Mesenchymal stem cell (in vitro differentiated cells and primary cell): ENCODE results near the gene SRRM5.
A peak's percentile ranks its signal among the peaks of the same experiment; 100 is the strongest.

Source experiments
- DNase-seq: peaks from one replicate; pipeline ENCODE4 v3.0.0-alpha.2; 2013
- H2AFZ ChIP-seq: one replicate; pipeline ENCODE4 v1.6.1; 2013; ENCODE audit warnings: low read depth, mild to moderate bottlenecking, control low read depth, inconsistent platforms, low read length, moderate library complexity
- H2AK5ac ChIP-seq: 2 replicates; pipeline ENCODE4 v1.6.1; 2013; ENCODE audit warnings: low read length, moderate library complexity, mild to moderate bottlenecking, inconsistent platforms; ENCODE audit not compliant: severe bottlenecking
- H2BK120ac ChIP-seq: one replicate; pipeline ENCODE4 v1.6.1; 2013; ENCODE audit warnings: low read depth, mild to moderate bottlenecking, inconsistent platforms, low read length, moderate library complexity
- H2BK12ac ChIP-seq, 2 experiments: one replicate each; pipeline ENCODE4 v1.6.1; 2013; ENCODE audit warnings: inconsistent platforms in 2 of 2, low read length in 2 of 2, mild to moderate bottlenecking in 2 of 2, moderate library complexity in 2 of 2, control low read depth in 1 of 2
- H2BK15ac ChIP-seq: one replicate; pipeline ENCODE4 v1.6.1; 2013; ENCODE audit warnings: mild to moderate bottlenecking, low read depth, inconsistent platforms; ENCODE audit not compliant: poor library complexity, severe bottlenecking
- H2BK5ac ChIP-seq: 2 replicates; pipeline ENCODE4 v1.6.1; 2013; ENCODE audit warnings: low read depth, mild to moderate bottlenecking, low read length, control low read depth, inconsistent platforms; ENCODE audit not compliant: poor library complexity, severe bottlenecking
- H3K14ac ChIP-seq, 2 experiments: one replicate each; pipeline ENCODE4 v1.6.1; 2013; ENCODE audit warnings: inconsistent platforms in 2 of 2, low read length in 2 of 2, control low read depth in 1 of 2, mild to moderate bottlenecking in 1 of 2, moderate library complexity in 1 of 2
- H3K18ac ChIP-seq, 2 experiments: one replicate each; pipeline ENCODE4 v1.6.1; 2013; ENCODE audit warnings: inconsistent platforms in 2 of 2, low read length in 2 of 2, control low read depth in 1 of 2, low read depth in 1 of 2, mild to moderate bottlenecking in 1 of 2
- H3K23ac ChIP-seq, 2 experiments: one replicate each; pipeline ENCODE4 v1.6.1; 2013; ENCODE audit warnings: inconsistent platforms in 2 of 2, low read length in 2 of 2, mild to moderate bottlenecking in 2 of 2, moderate library complexity in 2 of 2, control low read depth in 1 of 2
- H3K27ac ChIP-seq: 2 replicates; pipeline ENCODE4 v1.5.1; 2013; ENCODE audit warnings: mild to moderate bottlenecking, moderate library complexity, low read length, control low read depth, inconsistent platforms; ENCODE audit not compliant: poor library complexity, severe bottlenecking
- H3K27me3 ChIP-seq, 2 experiments: 2 replicates each; pipeline versions ENCODE4 v1.6.1 to v1.7.0; 2013; ENCODE audit warnings: low read length in 2 of 2, mild to moderate bottlenecking in 2 of 2, moderate library complexity in 2 of 2, control low read depth in 1 of 2, inconsistent platforms in 1 of 2; ENCODE audit not compliant: control insufficient read depth in 1 of 2, insufficient read depth in 1 of 2
- H3K36me3 ChIP-seq, 2 experiments: 2 replicates each; pipeline versions ENCODE4 v1.6.1 to v1.7.0; 2013; ENCODE audit warnings: low read length in 2 of 2, control low read depth in 1 of 2, inconsistent platforms in 1 of 2, low read depth in 1 of 2, mild to moderate bottlenecking in 1 of 2; ENCODE audit not compliant: insufficient read depth in 2 of 2, control insufficient read depth in 1 of 2
- H3K4ac ChIP-seq, 2 experiments: one replicate each; pipeline ENCODE4 v1.6.1; 2013; ENCODE audit warnings: inconsistent platforms in 2 of 2, low read length in 2 of 2, mild to moderate bottlenecking in 2 of 2, moderate library complexity in 2 of 2, control low read depth in 1 of 2, low read depth in 1 of 2
- H3K4me1 ChIP-seq: 2 replicates; pipeline ENCODE4 v1.6.1; 2013; ENCODE audit warnings: low read depth, low read length, control low read depth; ENCODE audit not compliant: control insufficient read depth, insufficient read depth
- H3K4me2 ChIP-seq: 2 replicates; pipeline ENCODE4 v1.6.1; 2013; ENCODE audit warnings: low read length, mild to moderate bottlenecking, inconsistent platforms; ENCODE audit not compliant: poor library complexity, severe bottlenecking
- H3K4me3 ChIP-seq, 2 experiments: 2 replicates each; pipeline versions ENCODE4 v1.5.1 to v1.7.0; 2013; ENCODE audit warnings: low read length in 2 of 2, mild to moderate bottlenecking in 2 of 2, control low read depth in 1 of 2, low read depth in 1 of 2; ENCODE audit not compliant: insufficient read depth in 1 of 2
- H3K79me1 ChIP-seq: replicated peaks from 2 replicates; pipeline ENCODE4 v1.6.1; 2013; ENCODE audit warnings: mild to moderate bottlenecking, control low read depth, low read length, inconsistent platforms; ENCODE audit not compliant: poor library complexity, severe bottlenecking
- H3K9ac ChIP-seq: 2 replicates; pipeline ENCODE4 v1.7.0; 2013; ENCODE audit warnings: mild to moderate bottlenecking, low read length, moderate library complexity
- H3K9me3 ChIP-seq: 2 replicates; pipeline ENCODE4 v1.7.0; 2013; ENCODE audit warnings: mild to moderate bottlenecking, low read length; ENCODE audit not compliant: control insufficient read depth
- H4K8ac ChIP-seq: one replicate; pipeline ENCODE4 v1.6.1; 2013; ENCODE audit warnings: inconsistent platforms, mild to moderate bottlenecking, low read length, moderate library complexity
- H4K91ac ChIP-seq: one replicate; pipeline ENCODE4 v1.6.1; 2013; ENCODE audit warnings: mild to moderate bottlenecking, low read length, inconsistent platforms
- WGBS: methylation state at CpG from one replicate; pipeline ENCODE4 v1.1.7; 2013; ENCODE audit warnings: mixed read lengths; 5-methylcytosine and 5-hydroxymethylcytosine counted together

SRRM5 gene

DNA sequence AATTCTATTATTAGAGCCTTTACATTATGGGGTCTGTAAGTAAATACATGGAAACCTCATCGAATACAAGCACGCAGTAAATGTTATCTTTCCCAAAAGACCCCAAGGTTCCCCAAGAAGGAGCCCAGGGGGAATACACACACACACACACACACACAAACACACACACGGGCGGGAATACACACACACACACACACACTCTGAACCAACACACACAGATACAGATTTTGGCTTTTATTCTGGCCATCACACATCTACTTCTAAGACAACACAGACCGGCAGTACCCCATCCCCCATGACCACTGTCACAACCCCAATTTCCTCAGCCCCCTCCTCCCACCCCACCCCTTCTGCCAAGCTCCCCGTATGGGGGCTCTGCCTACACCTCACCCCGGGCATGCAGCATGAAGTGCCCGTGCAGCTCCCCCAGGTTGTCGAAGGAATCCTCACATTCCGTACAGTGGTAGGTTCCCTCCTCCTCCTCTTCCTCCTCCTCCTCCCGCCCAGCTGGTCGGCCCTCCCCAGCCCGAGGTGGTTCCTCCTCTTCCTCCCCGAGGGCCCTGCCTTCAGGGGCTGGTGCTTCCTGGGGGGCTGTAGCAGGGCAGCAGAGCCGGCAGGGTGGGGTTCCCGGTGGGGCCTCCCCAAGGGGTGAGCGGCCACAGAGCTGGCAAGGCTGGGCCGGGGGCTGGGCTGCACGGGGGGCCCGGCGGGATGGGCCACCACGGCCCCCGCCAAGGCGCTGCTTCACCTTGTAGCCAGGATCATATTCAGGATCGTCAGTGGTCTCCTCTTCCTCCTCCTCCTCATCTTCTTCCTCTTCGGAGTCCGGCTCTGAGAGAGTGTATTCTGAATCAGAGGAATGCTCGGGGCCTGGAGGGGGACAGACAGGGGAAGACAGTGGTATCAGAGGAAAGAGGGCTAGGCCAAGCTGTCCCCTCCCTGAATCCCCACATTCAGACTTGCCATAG, 4.4 kb upstream of the SRRM5 start:
- H3K14ac ChIP-seq, result no peak overlapping the region

DNA sequence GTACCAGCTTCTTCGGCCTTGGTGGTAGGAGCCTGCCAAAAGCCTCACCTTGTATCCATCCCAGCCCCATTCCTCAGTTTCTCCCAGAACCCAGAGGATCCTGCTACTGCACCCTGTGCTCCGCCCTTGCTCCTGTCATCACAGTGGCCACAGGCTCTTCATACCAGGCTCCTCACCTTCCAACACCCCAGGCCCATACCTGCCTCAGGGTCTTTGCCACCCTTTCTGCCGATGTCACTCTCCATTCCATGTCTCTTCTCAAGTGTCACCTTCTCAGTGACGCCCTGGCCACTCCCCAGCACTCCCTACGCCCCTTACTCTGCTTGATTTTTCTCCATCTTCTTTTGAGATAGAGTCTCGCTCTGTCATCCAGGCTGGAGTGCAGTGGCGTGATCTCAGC, 2.0 kb upstream of the SRRM5 start:
- no peak for DNase-seq
- WGBS, result 83% methylated on average over 7 of the region's 7 CpGs
- H4K91ac ChIP-seq, result no peak overlapping the region
- H3K23ac ChIP-seq, result no peak overlapping the region
- no peaks in the 10 kb centered on the region for H3K27me3 ChIP-seq
- H3K14ac ChIP-seq, result no peak overlapping the region
- H2BK15ac ChIP-seq, result no peak overlapping the region
- no peak overlapping the region for H3K4me2 ChIP-seq
- no peak overlapping the region for H3K18ac ChIP-seq
- no peak overlapping the region for H3K27ac ChIP-seq
- no peak overlapping the region for H3K9ac ChIP-seq
- H3K4me3 ChIP-seq, result no peak overlapping the region
- H4K8ac ChIP-seq, result no peak overlapping the region
- no peak overlapping the region for H2AFZ ChIP-seq
- H3K9me3 ChIP-seq, result no peaks in the 10 kb centered on the region
- peaks cover 56% of the 10 kb centered on the region for H3K79me1 ChIP-seq
- H3K4ac ChIP-seq, result peak overlapping the region in 1 of 2 experiments; percentile 53
- H3K36me3 ChIP-seq, result peaks cover 47 to 62% of the 10 kb centered on the region in 2 experiments
- H2BK12ac ChIP-seq, result peak overlapping the region in 1 of 2 experiments; percentile 12
- no peak overlapping the region for H2BK5ac ChIP-seq
- peak overlapping the region; percentile 24 for H2AK5ac ChIP-seq
- H2BK120ac ChIP-seq, result no peak overlapping the region
- peaks cover 9% of the 10 kb centered on the region for H3K4me1 ChIP-seq

More for the DNA sequence above, 4.4 kb upstream of the SRRM5 start:
- Histone ChIP-seq H3K18ac (no peak overlapping the region), H3K79me1 (peaks cover 49% of the 10 kb centered on the region), H2BK5ac (no peak overlapping the region), H2AK5ac (no peak overlapping the region), H3K4me2 (no peak overlapping the region), H4K8ac (no peak overlapping the region), H2AFZ (no peak overlapping the region), H4K91ac (no peak overlapping the region), H3K27ac (no peak overlapping the region), H2BK120ac (no peak overlapping the region), H2BK15ac (no peak overlapping the region), H3K4me3 (no peak overlapping the region), H3K23ac (no peak overlapping the region), H3K4me1 (peaks cover 9% of the 10 kb centered on the region), H3K9me3 (no peaks in the 10 kb centered on the region), H3K9ac (no peak overlapping the region), H3K4ac (no peak overlapping the region), H2BK12ac (no peak overlapping the region), H3K27me3 (no peaks in the 10 kb centered on the region), H3K36me3 (peaks cover 32 to 45% of the 10 kb centered on the region in 2 experiments)
- 93% methylated on average over 21 of the region's 28 CpGs for WGBS
- no peak for DNase-seq

GRCh38 chr19:43610493-43610892, 1.4 kb upstream of the SRRM5 start:
- Histone ChIP-seq H2BK12ac (no peak overlapping the region), H3K14ac (no peak overlapping the region), H2AFZ (no peak overlapping the region), H2BK5ac (no peak overlapping the region), H2AK5ac (no peak overlapping the region), H3K4me1 (peaks cover 9% of the 10 kb centered on the region), H3K9ac (no peak overlapping the region), H4K91ac (no peak overlapping the region), H3K4ac (no peak overlapping the region), H4K8ac (no peak overlapping the region), H3K36me3 (peaks cover 47 to 61% of the 10 kb centered on the region in 2 experiments), H3K27me3 (no peaks in the 10 kb centered on the region), H2BK15ac (no peak overlapping the region), H3K4me3 (no peak overlapping the region), H3K23ac (no peak overlapping the region), H3K9me3 (no peaks in the 10 kb centered on the region), H3K79me1 (peaks cover 57% of the 10 kb centered on the region), H3K4me2 (no peak overlapping the region), H2BK120ac (no peak overlapping the region), H3K27ac (peak overlapping the region; percentile 13), H3K18ac (no peak overlapping the region)
- WGBS, result 40% methylated on average over 3 of the region's 3 CpGs
- peak; percentile 60 for DNase-seq

- H3K23ac ChIP-seq, result no peak overlapping the region
- H3K36me3 ChIP-seq, result peaks cover 36 to 47% of the 10 kb centered on the region in 2 experiments
- no peaks in the 10 kb centered on the region for H3K27me3 ChIP-seq
- H3K14ac ChIP-seq, result no peak overlapping the region
- no peak overlapping the region for H4K91ac ChIP-seq
- no peak overlapping the region for H2AK5ac ChIP-seq
- 99% methylated on average over 12 of the region's 12 CpGs for WGBS
- H3K18ac ChIP-seq, result no peak overlapping the region
- H3K4ac ChIP-seq, result no peak overlapping the region
- H3K9me3 ChIP-seq, result no peaks in the 10 kb centered on the region
- H2BK120ac ChIP-seq, result no peak overlapping the region
- no peak overlapping the region for H4K8ac ChIP-seq
- no peak overlapping the region for H3K9ac ChIP-seq
- H3K79me1 ChIP-seq, result peaks cover 49% of the 10 kb centered on the region
- H3K4me1 ChIP-seq, result peaks cover 9% of the 10 kb centered on the region
- H2BK15ac ChIP-seq, result no peak overlapping the region
- H2BK5ac ChIP-seq, result no peak overlapping the region
- no peak overlapping the region for H2BK12ac ChIP-seq
- no peak for DNase-seq
- H3K4me2 ChIP-seq, result no peak overlapping the region
- no peak overlapping the region for H3K4me3 ChIP-seq
- no peak overlapping the region for H3K27ac ChIP-seq
- no peak overlapping the region for H2AFZ ChIP-seq
These were observed 486 bp downstream of the SRRM5 start for GRCh38 chr19:43612374-43612773.
